ENCODE data around the gene CSTPP1.
A peak's percentile ranks its signal among the peaks of the same experiment; 100 is the strongest.

Gene CSTPP1

DNA sequence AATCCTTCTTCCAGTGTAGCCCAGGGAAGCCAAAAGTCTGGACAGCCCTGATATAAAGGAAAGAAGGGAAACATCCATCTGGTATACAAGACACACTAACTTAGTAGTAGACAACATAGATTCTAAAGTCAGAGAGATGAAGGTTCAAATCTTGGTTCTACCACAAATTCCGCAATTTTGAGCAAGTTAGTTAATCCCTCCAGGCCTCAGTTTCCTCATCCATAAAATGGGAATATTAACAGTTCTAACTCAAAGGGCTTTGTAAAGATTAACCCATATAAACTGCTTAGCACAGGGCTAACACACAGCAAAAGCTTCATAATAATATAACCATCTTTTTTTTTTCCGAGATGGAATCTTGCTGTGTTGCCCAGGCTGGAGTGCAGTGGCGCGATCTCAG is 29.0 kb upstream of the CSTPP1 start:
- H3K27me3 ChIP-seq (replicated peaks in 2 of 5; ENCODE audit: control insufficient read depth in 4 of 5, insufficient read depth in 5 of 5, low read length in 4 of 5): peaks cover 0 to 2% (median 0%) of the 10 kb centered on the region in 5 experiments
- ChIA-PET CTCF (interaction anchor here (2.2 to 2.9 kb wide), 2 partner anchors 9 to 245 kb away, joined by 11 to 12 read pairs; no protein-coding TSS in a partner anchor), POLR2A (no interaction called here)
- H3K27ac ChIP-seq (ENCODE audit: insufficient read depth in 1 of 2, low read depth in 1 of 2, low read length in 2 of 2, poor library complexity in 1 of 2, severe bottlenecking in 2 of 2): no peak overlapping the region
- no peaks in the 10 kb centered on the region for H3K9me3 ChIP-seq (ENCODE audit: control extremely low read depth in 1 of 5, control insufficient read depth in 4 of 5, insufficient read depth in 2 of 5, low read depth in 1 of 5, low read length in 4 of 5)
- peaks cover 0 to 14% (median 8%) of the 10 kb centered on the region in 4 experiments for H3K4me1 ChIP-seq (ENCODE audit: control extremely low read depth in 1 of 4, control insufficient read depth in 4 of 4, insufficient read depth in 4 of 4, low read length in 3 of 4)
- no peaks in the 10 kb centered on the region for H3K36me3 ChIP-seq (ENCODE audit: control insufficient read depth in 4 of 4, insufficient read depth in 4 of 4, low read length in 3 of 4)
- no peak for DNase-seq
- 100% methylated on average over 4 of the region's 4 CpGs for WGBS (ENCODE audit: insufficient coverage)
- H3K4me3 ChIP-seq (ENCODE audit: control insufficient read depth in 1 of 7, extremely low read depth in 1 of 7, insufficient read depth in 4 of 7, low read depth in 2 of 7, low read length in 6 of 7): no peak overlapping the region

DNA sequence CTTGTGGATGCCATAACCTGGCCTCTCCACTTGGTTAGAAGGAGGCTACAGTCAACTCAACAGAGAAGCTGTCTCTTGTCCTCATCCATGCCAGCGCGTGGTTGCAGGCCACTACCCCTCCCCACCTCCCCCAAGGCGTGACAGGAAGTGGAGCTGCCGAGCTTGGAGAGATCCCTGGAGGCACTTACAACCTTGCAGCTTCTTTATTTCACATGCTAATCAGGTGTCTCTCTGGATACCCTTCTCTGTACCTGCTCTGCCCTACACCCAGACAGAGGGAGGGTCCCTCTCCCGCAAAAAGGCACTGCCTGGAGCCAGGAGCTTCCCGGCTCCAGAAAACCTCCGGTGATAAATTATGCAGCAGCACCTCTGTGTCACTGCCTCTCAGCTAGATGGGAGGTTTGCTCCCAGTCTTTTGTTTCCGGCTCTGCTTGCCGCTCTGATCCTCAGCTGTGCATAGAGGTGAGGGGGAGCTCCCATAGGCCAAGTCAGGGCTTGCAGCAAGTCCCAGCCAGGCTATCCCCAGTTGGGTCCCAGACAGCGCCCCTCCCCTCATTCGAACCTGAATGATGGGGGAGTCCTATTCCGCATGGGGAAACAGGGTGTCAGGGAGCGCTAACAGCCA is 23.9 kb upstream of the CSTPP1 start:
- DNase-seq: peak in 1 of 3 donors; percentile 31

DNA sequence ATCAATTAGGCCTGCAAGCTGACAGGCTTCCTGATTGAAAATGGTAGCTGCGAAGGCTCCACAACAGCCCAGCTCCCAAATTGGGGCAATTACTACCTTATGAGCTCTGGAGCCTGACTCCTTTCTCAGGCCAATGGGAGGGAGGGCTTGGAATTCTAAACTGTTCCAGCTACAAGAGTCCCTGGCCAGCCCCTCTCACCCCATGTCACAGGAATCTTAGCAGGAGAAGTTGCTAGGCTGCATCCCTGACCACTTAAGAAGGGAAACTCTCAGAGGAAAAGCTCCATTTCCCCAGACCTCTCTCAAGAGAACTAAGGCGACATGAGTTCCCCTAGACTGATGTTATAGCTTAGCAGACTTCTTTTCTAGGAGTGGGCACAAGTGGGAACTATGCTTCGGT is 23.1 kb upstream of the CSTPP1 start:
- DNase-seq: no peak
- WGBS (ENCODE audit: insufficient coverage): 100% methylated on average over 2 of the region's 3 CpGs
- Histone ChIP-seq H3K4me1 (ENCODE audit: control extremely low read depth in 1 of 4, control insufficient read depth in 4 of 4, insufficient read depth in 4 of 4, low read length in 3 of 4) (peaks cover 5 to 29% (median 23%) of the 10 kb centered on the region in 4 experiments), H3K4me3 (ENCODE audit: control insufficient read depth in 1 of 7, extremely low read depth in 1 of 7, insufficient read depth in 4 of 7, low read depth in 2 of 7, low read length in 6 of 7) (no peak overlapping the region), H3K27ac (ENCODE audit: insufficient read depth in 1 of 2, low read depth in 1 of 2, low read length in 2 of 2, poor library complexity in 1 of 2, severe bottlenecking in 2 of 2) (no peak overlapping the region), H3K9me3 (ENCODE audit: control extremely low read depth in 1 of 5, control insufficient read depth in 4 of 5, insufficient read depth in 2 of 5, low read depth in 1 of 5, low read length in 4 of 5) (no peaks in the 10 kb centered on the region), H3K27me3 (replicated peaks in 2 of 5; ENCODE audit: control insufficient read depth in 4 of 5, insufficient read depth in 5 of 5, low read length in 4 of 5) (peaks cover 6 to 48% (median 24%) of the 10 kb centered on the region in 5 experiments), H3K36me3 (ENCODE audit: control insufficient read depth in 4 of 4, insufficient read depth in 4 of 4, low read length in 3 of 4) (no peaks in the 10 kb centered on the region)
- ChIA-PET CTCF (interaction anchor here (0.8 to 2.3 kb wide), 11 partner anchors 10 to 240 kb away, joined by 3 to 27 read pairs (median 4); no protein-coding TSS in a partner anchor), POLR2A (interaction anchor here (0.5 kb wide), 1 partner anchor 514 kb away, joined by 4 read pairs; no protein-coding TSS in a partner anchor)

More for the DNA sequence above, 23.9 kb upstream of the CSTPP1 start:
- POLR2A ChIA-PET: no interaction called here
- Histone ChIP-seq H3K36me3 (ENCODE audit: control insufficient read depth in 4 of 4, insufficient read depth in 4 of 4, low read length in 3 of 4) (no peaks in the 10 kb centered on the region), H3K4me1 (ENCODE audit: control extremely low read depth in 1 of 4, control insufficient read depth in 4 of 4, insufficient read depth in 4 of 4, low read length in 3 of 4) (peaks cover 5 to 22% (median 18%) of the 10 kb centered on the region in 4 experiments), H3K4me3 (ENCODE audit: control insufficient read depth in 1 of 7, extremely low read depth in 1 of 7, insufficient read depth in 4 of 7, low read depth in 2 of 7, low read length in 6 of 7) (no peak overlapping the region), H3K27ac (ENCODE audit: insufficient read depth in 1 of 2, low read depth in 1 of 2, low read length in 2 of 2, poor library complexity in 1 of 2, severe bottlenecking in 2 of 2) (no peak overlapping the region), H3K27me3 (replicated peaks in 2 of 5; ENCODE audit: control insufficient read depth in 4 of 5, insufficient read depth in 5 of 5, low read length in 4 of 5) (peaks cover 6 to 46% (median 24%) of the 10 kb centered on the region in 5 experiments), H3K9me3 (ENCODE audit: control extremely low read depth in 1 of 5, control insufficient read depth in 4 of 5, insufficient read depth in 2 of 5, low read depth in 1 of 5, low read length in 4 of 5) (no peaks in the 10 kb centered on the region)
- 48% methylated on average over 13 of the region's 13 CpGs for WGBS (ENCODE audit: insufficient coverage)
- CTCF ChIA-PET: interaction anchor here (1.0 to 2.3 kb wide), 6 partner anchors 16 to 241 kb away, joined by 3 to 27 read pairs (median 4); no protein-coding TSS in a partner anchor

DNA sequence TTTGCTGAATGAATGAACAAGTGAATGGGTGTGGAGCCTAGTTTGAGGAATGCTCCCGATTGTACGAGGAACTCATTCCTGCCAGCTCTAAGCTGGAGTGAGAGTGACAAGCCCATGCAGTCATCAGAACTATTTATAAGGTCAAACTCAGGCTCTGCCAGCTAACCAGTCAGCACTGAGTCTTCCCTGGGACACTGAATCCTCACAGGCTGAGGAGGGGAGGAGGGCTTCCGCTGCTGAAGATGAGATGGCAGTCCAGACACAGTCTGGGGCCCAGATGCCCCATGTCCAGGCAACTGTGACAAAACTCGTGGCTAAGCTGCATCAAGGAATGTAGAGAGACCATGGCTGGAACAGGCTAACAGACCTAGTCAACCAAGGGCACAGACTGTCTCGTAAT is 22.2 kb upstream of the CSTPP1 start:
- CTCF ChIA-PET: interaction anchor here (0.5 to 2.3 kb wide), 7 partner anchors 11 to 239 kb away, joined by 3 to 27 read pairs (median 3); no protein-coding TSS in a partner anchor
- WGBS (ENCODE audit: insufficient coverage): 90% methylated on average over 5 of the region's 5 CpGs
- no peaks in the 10 kb centered on the region for H3K9me3 ChIP-seq (ENCODE audit: control extremely low read depth in 1 of 5, control insufficient read depth in 4 of 5, insufficient read depth in 2 of 5, low read depth in 1 of 5, low read length in 4 of 5)
- peaks cover 8 to 52% (median 27%) of the 10 kb centered on the region in 5 experiments for H3K27me3 ChIP-seq (replicated peaks in 2 of 5; ENCODE audit: control insufficient read depth in 4 of 5, insufficient read depth in 5 of 5, low read length in 4 of 5)
- POLR2A ChIA-PET: no interaction called here
- DNase-seq: no peak
- H3K4me1 ChIP-seq (ENCODE audit: control extremely low read depth in 1 of 4, control insufficient read depth in 4 of 4, insufficient read depth in 4 of 4, low read length in 3 of 4): peaks cover 8 to 37% (median 30%) of the 10 kb centered on the region in 4 experiments
- H3K27ac ChIP-seq (ENCODE audit: insufficient read depth in 1 of 2, low read depth in 1 of 2, low read length in 2 of 2, poor library complexity in 1 of 2, severe bottlenecking in 2 of 2): no peak overlapping the region
- H3K36me3 ChIP-seq (ENCODE audit: control insufficient read depth in 4 of 4, insufficient read depth in 4 of 4, low read length in 3 of 4): no peaks in the 10 kb centered on the region
- H3K4me3 ChIP-seq (ENCODE audit: control insufficient read depth in 1 of 7, extremely low read depth in 1 of 7, insufficient read depth in 4 of 7, low read depth in 2 of 7, low read length in 6 of 7): no peak overlapping the region

GRCh38 chr11:46914910-46915309 is 21.7 kb upstream of the CSTPP1 start:
- ChIA-PET CTCF (interaction anchor here (0.5 to 2.8 kb wide), 5 partner anchors 11 to 247 kb away, joined by 3 to 27 read pairs (median 9); no protein-coding TSS in a partner anchor), POLR2A (no interaction called here)
- DNase-seq: peak in 1 of 3 donors; percentile 13
- Histone ChIP-seq H3K27me3 (replicated peaks in 2 of 5; ENCODE audit: control insufficient read depth in 4 of 5, insufficient read depth in 5 of 5, low read length in 4 of 5) (peaks cover 8 to 54% (median 29%) of the 10 kb centered on the region in 5 experiments), H3K36me3 (ENCODE audit: control insufficient read depth in 4 of 4, insufficient read depth in 4 of 4, low read length in 3 of 4) (no peaks in the 10 kb centered on the region), H3K9me3 (ENCODE audit: control extremely low read depth in 1 of 5, control insufficient read depth in 4 of 5, insufficient read depth in 2 of 5, low read depth in 1 of 5, low read length in 4 of 5) (no peaks in the 10 kb centered on the region), H3K4me1 (ENCODE audit: control extremely low read depth in 1 of 4, control insufficient read depth in 4 of 4, insufficient read depth in 4 of 4, low read length in 3 of 4) (peaks cover 13 to 40% (median 34%) of the 10 kb centered on the region in 4 experiments), H3K4me3 (ENCODE audit: control insufficient read depth in 1 of 7, extremely low read depth in 1 of 7, insufficient read depth in 4 of 7, low read depth in 2 of 7, low read length in 6 of 7) (no peak overlapping the region), H3K27ac (ENCODE audit: insufficient read depth in 1 of 2, low read depth in 1 of 2, low read length in 2 of 2, poor library complexity in 1 of 2, severe bottlenecking in 2 of 2) (no peak overlapping the region)
- 66% methylated on average over 7 of the region's 7 CpGs for WGBS (ENCODE audit: insufficient coverage)

GRCh38 chr11:46916286-46917108 is 20.1 kb upstream of the CSTPP1 start:
- peaks cover 14 to 41% (median 34%) of the 10 kb centered on the region in 4 experiments for H3K4me1 ChIP-seq (ENCODE audit: control extremely low read depth in 1 of 4, control insufficient read depth in 4 of 4, insufficient read depth in 4 of 4, low read length in 3 of 4)
- ChIA-PET CTCF (interaction anchor here (0.7 to 2.8 kb wide), 18 partner anchors 8 to 249 kb away, joined by 3 to 26 read pairs (median 4); partner anchors contain the start of gene CSTPP1), POLR2A (interaction anchor here (0.5 to 0.6 kb wide), 2 partner anchors 247 to 312 kb away, joined by 3 to 5 read pairs; no protein-coding TSS in a partner anchor)
- DNase-seq: peak in 2 of 3 donors; percentile 45 to 59
- 3% methylated on average over 18 of the region's 24 CpGs for WGBS (ENCODE audit: insufficient coverage)
- no peak overlapping the region for H3K27ac ChIP-seq (ENCODE audit: insufficient read depth in 1 of 2, low read depth in 1 of 2, low read length in 2 of 2, poor library complexity in 1 of 2, severe bottlenecking in 2 of 2)
- H3K4me3 ChIP-seq (ENCODE audit: control insufficient read depth in 1 of 7, extremely low read depth in 1 of 7, insufficient read depth in 4 of 7, low read depth in 2 of 7, low read length in 6 of 7): peak overlapping the region; percentile 37 to 87 (median 65)
- H3K27me3 ChIP-seq (replicated peaks in 2 of 5; ENCODE audit: control insufficient read depth in 4 of 5, insufficient read depth in 5 of 5, low read length in 4 of 5): peaks cover 8 to 54% (median 29%) of the 10 kb centered on the region in 5 experiments
- H3K36me3 ChIP-seq (ENCODE audit: control insufficient read depth in 4 of 4, insufficient read depth in 4 of 4, low read length in 3 of 4): no peaks in the 10 kb centered on the region
- no peaks in the 10 kb centered on the region for H3K9me3 ChIP-seq (ENCODE audit: control extremely low read depth in 1 of 5, control insufficient read depth in 4 of 5, insufficient read depth in 2 of 5, low read depth in 1 of 5, low read length in 4 of 5)

Data from common myeloid progenitor, CD34-positive (primary cell).